HepG2 (cell line): ENCODE results near the gene AMPD2. TPM values are rescaled to one million over a fixed set of nuclear protein-coding genes. Genes with fewer than 3 reads are reported as not detected.

Experiments used
- ARID5B ChIP-seq: IDR thresholded peaks from 2 replicates; pipeline ENCODE4 v1.4.0; 2020; ENCODE audit warnings: mild to moderate bottlenecking, missing genetic modification reagents
- FOXP1 ChIP-seq, 2 experiments: fragments of 450-650 bp in 1 of 2; IDR thresholded peaks; 2 replicates each; pipeline ENCODE4 v1.6.1; 2017 to 2018; ENCODE audit warnings: antibody characterized with exemption in 1 of 2
- HDAC1 ChIP-seq: sonication (generic); formaldehyde crosslinking; IDR thresholded peaks from 2 replicates; pipeline ENCODE4 v1.5.1; 2020; ENCODE audit warnings: mild to moderate bottlenecking, missing genetic modification reagents
- MATR3 ChIP-seq: sonication (generic); formaldehyde crosslinking; IDR thresholded peaks from 2 replicates; pipeline ENCODE4 v1.4.0; 2020; ENCODE audit warnings: missing genetic modification reagents
- MAZ ChIP-seq, 2 experiments: sonication (generic) in 1 of 2; formaldehyde crosslinking in 1 of 2; IDR thresholded peaks; 2 replicates each; pipeline versions ENCODE4 v1.5.0 to v1.6.1; 2012 to 2020; ENCODE audit warnings: low read depth in 2 of 2, mild to moderate bottlenecking in 2 of 2, borderline replicate concordance in 1 of 2, improper control_type of control experiment in 1 of 2, low read length in 1 of 2, missing genetic modification reagents in 1 of 2, moderate library complexity in 1 of 2
- MBNL3 ChIP-seq: fragments of 250-450 bp; sonication (Bioruptor Pico); conservative IDR thresholded peaks from 2 replicates; pipeline ENCODE4 v1.8.0; 2022; ENCODE audit warnings: mild to moderate bottlenecking, inconsistent platforms
- NCOR1 ChIP-seq: fragments of 200-600 bp; sonication (generic); IDR thresholded peaks from 2 replicates; pipeline ENCODE4 v1.7.0; 2017; ENCODE audit warnings: antibody characterized with exemption, low read length, borderline replicate concordance
- NR2C2 ChIP-seq: sonication (generic); formaldehyde crosslinking; IDR thresholded peaks from 2 replicates; pipeline ENCODE4 v1.4.0; 2020; ENCODE audit warnings: missing genetic modification reagents, mild to moderate bottlenecking, moderate library complexity, borderline replicate concordance
- NR2F1 ChIP-seq, 2 experiments: fragments of 450-650 bp in 1 of 2; formaldehyde crosslinking in 1 of 2; IDR thresholded peaks; 2 replicates each; pipeline versions ENCODE4 v1.5.0 to v1.6.1; 2016 to 2020; ENCODE audit warnings: mild to moderate bottlenecking in 1 of 2, missing compliant biosample characterization in 1 of 2, missing genetic modification reagents in 1 of 2, moderate library complexity in 1 of 2
- PATZ1 ChIP-seq: sonication (generic); formaldehyde crosslinking; IDR thresholded peaks from 2 replicates; pipeline ENCODE4 v1.4.0; 2020; ENCODE audit warnings: missing genetic modification reagents
- RBAK ChIP-seq: sonication (generic); formaldehyde crosslinking; IDR thresholded peaks from 2 replicates; pipeline ENCODE4 v1.5.1; 2020; ENCODE audit warnings: mild to moderate bottlenecking, missing genetic modification reagents
- SATB2 ChIP-seq: sonication (generic); formaldehyde crosslinking; IDR thresholded peaks from 2 replicates; pipeline ENCODE4 v1.5.0; 2020; ENCODE audit warnings: missing genetic modification reagents
- SCMH1 ChIP-seq: sonication (generic); formaldehyde crosslinking; IDR thresholded peaks from 2 replicates; pipeline ENCODE4 v1.9.0; 2021; ENCODE audit warnings: missing genetic modification reagents, mild to moderate bottlenecking, borderline replicate concordance
- SIN3B ChIP-seq: fragments of 150-350 bp; IDR thresholded peaks from 2 replicates; pipeline ENCODE4 v1.6.1; 2014; ENCODE audit warnings: low read length
- SIX1 ChIP-seq: sonication (generic); formaldehyde crosslinking; IDR thresholded peaks from 2 replicates; pipeline ENCODE4 v1.4.0; 2020; ENCODE audit warnings: missing genetic modification reagents, borderline replicate concordance
- SOX6 ChIP-seq, 2 experiments: fragments of 450-650 bp in 1 of 2; sonication (generic) in 1 of 2; formaldehyde crosslinking in 1 of 2; IDR thresholded peaks; 2 replicates each; pipeline versions ENCODE4 v1.4.0 to v1.6.1; 2017 to 2020; ENCODE audit warnings: antibody characterized with exemption in 1 of 2, mild to moderate bottlenecking in 1 of 2, missing genetic modification reagents in 1 of 2
- SUZ12 ChIP-seq: fragments of 150-350 bp; IDR thresholded peaks from 2 replicates; pipeline ENCODE4 v1.6.1; 2014; ENCODE audit warnings: low read depth, low read length
- ZFP82 ChIP-seq: sonication (generic); formaldehyde crosslinking; IDR thresholded peaks from 2 replicates; pipeline ENCODE4 v1.5.1; 2020; ENCODE audit warnings: mild to moderate bottlenecking, missing genetic modification reagents, borderline replicate concordance
- ZMYM4 ChIP-seq: sonication (generic); formaldehyde crosslinking; IDR thresholded peaks from 2 replicates; pipeline ENCODE4 v1.8.1; 2023; ENCODE audit warnings: mild to moderate bottlenecking, missing genetic modification reagents
- ZNF292 ChIP-seq: sonication (generic); formaldehyde crosslinking; IDR thresholded peaks from 2 replicates; pipeline ENCODE4 v1.8.1; 2022; ENCODE audit warnings: mild to moderate bottlenecking, low read depth, missing genetic modification reagents, borderline replicate concordance
- ZNF558 ChIP-seq: sonication (generic); formaldehyde crosslinking; IDR thresholded peaks from 2 replicates; pipeline ENCODE4 v1.9.0; 2022; ENCODE audit warnings: mild to moderate bottlenecking, missing genetic modification reagents, borderline replicate concordance
- ZNF605 ChIP-seq: sonication (generic); formaldehyde crosslinking; IDR thresholded peaks from 2 replicates; pipeline ENCODE4 v1.8.0; 2022; ENCODE audit warnings: mild to moderate bottlenecking, missing genetic modification reagents
- polyA plus RNA-seq, 8 experiments: library from polyadenylated mRNA; depleted of rRNA in 3 of 8; stranded (reverse) in 7 of 8; unstranded in 1 of 8; fragments of >200 nt; fragmentation: Illumina TruSeq in 4 of 8; extraction: Trizol in 4 of 8; gene quantifications; 2 replicates each; pipeline versions ENCODE4 v1.2.1 to v1.2.3, GENCODE V29; 2011 to 2016; ENCODE audit warnings: low read depth in 4 of 8, missing spikeins in 1 of 8, mixed read lengths in 1 of 8; ENCODE audit not compliant: insufficient read depth in 1 of 8
- total RNA-seq, 5 experiments: library from RNA; depleted of rRNA; stranded (reverse); fragments of >200 nt; fragmentation: Illumina TruSeq; extraction: Trizol; gene quantifications; 2 replicates each; pipeline ENCODE4 v1.2.3, GENCODE V29; 2016; ENCODE audit warnings: low read depth in 1 of 5

AMPD2 gene
- total and polyA plus RNA-seq, 2 of the 13 experiments (the other 11 are each of a cell fraction or from before 2014, with no cell fraction given) = 62.3 to 82.0 TPM

GRCh38 chr1:109618661-109619575, 719 bp upstream of the AMPD2 start (continued):
- no peak for TF ChIP-seq SOX6 (IDR thresholded peaks at IDR 0.05)
- TF ChIP-seq SOX6 (CRISPR knock-in tag; IDR thresholded peaks at IDR 0.05) = peak; percentile 85
- TF ChIP-seq FOXP1 (IDR thresholded peaks at IDR 0.05) = no peak
- peak; percentile 68; the same call in 1 of the 2 replicates for TF ChIP-seq FOXP1 (CRISPR knock-in tag; IDR thresholded peaks at IDR 0.05)
- TF ChIP-seq NR2F1 (CRISPR knock-in tag; IDR thresholded peaks at IDR 0.05) = peak; percentile 62 to 67
- no peak for TF ChIP-seq SIN3B
- 0 out of 2 replicates have a peak, but pooled peaks have one; percentile 56 for TF ChIP-seq SIX1 (CRISPR knock-in tag)
- TF ChIP-seq MBNL3 (CRISPR knock-in tag) = no peak
- TF ChIP-seq NR2C2 (CRISPR knock-in tag) = peak; percentile 11; the same call in 1 of the 2 replicates
- no peak for TF ChIP-seq ZFP82 (CRISPR knock-in tag)
- no peak for TF ChIP-seq RBAK (CRISPR knock-in tag)
- TF ChIP-seq SCMH1 (CRISPR knock-in tag) = no peak
- TF ChIP-seq SATB2 = no peak
- 0 out of 2 replicates have a peak, but pooled peaks have one; percentile 59 for TF ChIP-seq ZNF558 (CRISPR knock-in tag)
- TF ChIP-seq PATZ1 (CRISPR knock-in tag) = peak; percentile 19; the same call in 1 of the 2 replicates
- TF ChIP-seq MAZ (IDR thresholded peaks at IDR 0.05; ENCODE audit: borderline replicate concordance, low read depth, low read length) = no peak
- peak; percentile 41; the same call in 1 of the 2 replicates for TF ChIP-seq MAZ (CRISPR knock-in tag; IDR thresholded peaks at IDR 0.05; ENCODE audit: low read depth)
- no peak for TF ChIP-seq ZNF605 (CRISPR knock-in tag)
- peak; percentile 59; the same call in 1 of the 2 replicates for TF ChIP-seq ZMYM4
- 0 out of 2 replicates have a peak, but pooled peaks have one; percentile 12 for TF ChIP-seq ZNF292
- TF ChIP-seq ARID5B (CRISPR knock-in tag) = peak; percentile 79
- TF ChIP-seq MATR3 (CRISPR knock-in tag) = no peak
- TF ChIP-seq SUZ12 = no peak
- TF ChIP-seq NCOR1 = peak; percentile 56; the same call in 1 of the 2 replicates
- peak; percentile 65; the same call in 1 of the 2 replicates for TF ChIP-seq HDAC1
